Heart left ventricle (tissue), 13 donors: ENCODE measurements around the gene CANT1.

ENCODE experiments used
- CTCF ChIP-seq, 12 donors: fragments of 200-600 bp; sonication (generic) in 4 of 12; IDR thresholded peaks; one replicate each; pipeline versions ENCODE4 v1.5.0 to v1.8.0; 2018 to 2022; ENCODE audit warnings: antibody characterized with exemption in 12 of 12, mild to moderate bottlenecking in 5 of 12
- POLR2A ChIP-seq, 2 donors: fragments of 450-650 bp; IDR thresholded peaks; one replicate each; pipeline ENCODE4 v1.6.1; 2017; ENCODE audit warnings: antibody characterized with exemption in 2 of 2, mild to moderate bottlenecking in 2 of 2, moderate library complexity in 2 of 2
- donor health status: ischemic (EF 13 %, LVEDD 7.1; RV severe dilation, severe dysfunction).
- donor health status: DM: no; HTN: yes; CAD: no.
- donor health status: DM: no; HTN: no; CAD: no.
- donor health status: ischemic (EF 25% LVEDD 6.9; RV normal size, moderate dysfunction).
- donor health status: ischemic (EF 25% LVEDD 5.7; RV mildly dilated, moderate dysfunction).
- donor health status: ischemic (EF 35%, LVEDD 5.7; RV mildly dilated, moderate dysfunction).
- donor health status: nonischemic (EF 11% LVEDD 7.7; RV severe dilation, severe dysfunction).
- donor health status: DM: yes; HTN: yes; CAD: no.
- donor health status: PGD.
- donor health status: ischemic (EF 29% LVEDD 5.4; RV normal size, mild dysfunction).
- donor health status: nonischemic (EF 23%, LVEDD 6.1; RV moderate dilation, normal function).

- no peak for TF ChIP-seq CTCF (IDR thresholded peaks at IDR 0.05)
- TF ChIP-seq POLR2A (IDR thresholded peaks at IDR 0.05): no peak
Measured at GRCh38 chr17:78991017-78991738, 18.4 kb downstream of the CANT1 start.
